Tibial artery (tissue), 4 donors: ENCODE results near the gene TSPAN9.

ENCODE experiments used
- DNase-seq, 2 donors: peaks; one replicate each; pipeline ENCODE4 v3.0.0-alpha.2; 2019
- H3K27ac ChIP-seq, 2 donors: fragments of 200-600 bp; sonication (generic) in 1 of 2; 1 replicate in 1 of 2; 2 replicates in 1 of 2; pipeline ENCODE4 v1.5.1; 2018 to 2019; ENCODE audit warnings: mild to moderate bottlenecking in 1 of 2
- H3K27me3 ChIP-seq, 2 donors: fragments of 200-600 bp; sonication (generic) in 1 of 2; one replicate each; pipeline versions ENCODE4 v1.5.1 to v1.6.0; 2016 to 2019
- H3K36me3 ChIP-seq, 3 donors: fragments of 200-600 bp; sonication (generic) in 2 of 3; one replicate each; pipeline ENCODE4 v1.5.1; 2016 to 2019; ENCODE audit warnings: mild to moderate bottlenecking in 2 of 3
- H3K4me1 ChIP-seq, 4 donors: fragments of 200-600 bp; sonication (generic) in 2 of 4; 1 replicate in 3 of 4; 2 replicates in 1 of 4; pipeline ENCODE4 v1.5.1; 2016 to 2019
- H3K4me3 ChIP-seq, 2 donors: fragments of 200-600 bp; sonication (generic) in 1 of 2; 1 replicate in 1 of 2; 2 replicates in 1 of 2; pipeline ENCODE4 v1.5.1; 2018 to 2019; ENCODE audit warnings: mild to moderate bottlenecking in 2 of 2
- H3K9me3 ChIP-seq, 3 donors: fragments of 200-600 bp; sonication (generic) in 1 of 3; one replicate each; pipeline ENCODE4 v1.5.1; 2016 to 2019
- CTCF ChIP-seq, 2 experiments: fragments of 200-600 bp in 1 of 2; fragments of 450-650 bp in 1 of 2; IDR thresholded peaks; one replicate each; pipeline ENCODE4 v1.5.1; 2017 to 2019; ENCODE audit warnings: antibody characterized with exemption in 2 of 2, mild to moderate bottlenecking in 1 of 2, moderate library complexity in 1 of 2
- intact Hi-C: fragments of 100-400 bp; cut with DNase I; formaldehyde crosslinking; loops from one replicate; pipeline ENCODE4 v1.15.0; 2023; ENCODE audit warnings: low total_unique reads

TSPAN9 gene

GRCh38 chr12:3204143-3204542 is 127.0 kb downstream of the TSPAN9 start:
- Histone ChIP-seq H3K9me3 (no peaks in the 10 kb centered on the region), H3K4me3 (no peak overlapping the region), H3K36me3 (no peaks in the 10 kb centered on the region), H3K27ac (no peak overlapping the region), H3K27me3 (no peaks in the 10 kb centered on the region), H3K4me1 (peaks cover 0 to 69% (median 59%) of the 10 kb centered on the region in 4 donors)
- TF ChIP-seq CTCF (IDR thresholded peaks at IDR 0.05), result no peak
- DNase-seq, result no peak
- intact Hi-C loops, result loop anchor here (5.0 kb wide), 2 partner anchors 58 to 132 kb away; no protein-coding TSS in a partner anchor

- no peaks in the 10 kb centered on the region for H3K27me3 ChIP-seq
- H3K9me3 ChIP-seq, result no peaks in the 10 kb centered on the region
- no peak overlapping the region for H3K4me3 ChIP-seq
- no peak overlapping the region for H3K27ac ChIP-seq
- peaks cover 0 to 61% (median 51%) of the 10 kb centered on the region in 4 donors for H3K4me1 ChIP-seq
- no peak for DNase-seq
- intact Hi-C loops, result loop anchor here (5.0 kb wide), 2 partner anchors 57 to 133 kb away; no protein-coding TSS in a partner anchor
- H3K36me3 ChIP-seq, result no peaks in the 10 kb centered on the region
- no peak for TF ChIP-seq CTCF (IDR thresholded peaks at IDR 0.05)
These were observed 127.8 kb downstream of the TSPAN9 start for GRCh38 chr12:3204730-3205531.

- no peak overlapping the region for H3K4me3 ChIP-seq
- no peak for DNase-seq
- intact Hi-C loops, result no loop called here
- H3K27ac ChIP-seq, result no peak overlapping the region
- no peaks in the 10 kb centered on the region for H3K36me3 ChIP-seq
- H3K4me1 ChIP-seq, result peaks cover 0 to 53% (median 44%) of the 10 kb centered on the region in 4 donors
- H3K9me3 ChIP-seq, result no peaks in the 10 kb centered on the region
- no peak for TF ChIP-seq CTCF (IDR thresholded peaks at IDR 0.05)
- H3K27me3 ChIP-seq, result no peaks in the 10 kb centered on the region
These were observed 128.8 kb downstream of the TSPAN9 start for GRCh38 chr12:3205742-3206519.

- no peak overlapping the region for H3K4me3 ChIP-seq
- no peaks in the 10 kb centered on the region for H3K27me3 ChIP-seq
- no peak overlapping the region for H3K27ac ChIP-seq
- H3K9me3 ChIP-seq, result no peaks in the 10 kb centered on the region
- intact Hi-C loops, result no loop called here
- H3K36me3 ChIP-seq, result no peaks in the 10 kb centered on the region
- H3K4me1 ChIP-seq, result peaks cover 0 to 46% (median 37%) of the 10 kb centered on the region in 4 donors
- DNase-seq, result no peak
- TF ChIP-seq CTCF (IDR thresholded peaks at IDR 0.05), result no peak
These were observed 129.4 kb downstream of the TSPAN9 start for GRCh38 chr12:3206536-3207072.

GRCh38 chr12:3207175-3207574 is 130.0 kb downstream of the TSPAN9 start:
- no peak overlapping the region for H3K27ac ChIP-seq

More at GRCh38 chr12:3207175-3207574, 130.0 kb downstream of the TSPAN9 start:
- Histone ChIP-seq H3K27me3 (no peaks in the 10 kb centered on the region), H3K4me3 (no peak overlapping the region), H3K9me3 (no peaks in the 10 kb centered on the region), H3K36me3 (no peaks in the 10 kb centered on the region), H3K4me1 (peaks cover 0 to 40% (median 32%) of the 10 kb centered on the region in 4 donors)
- TF ChIP-seq CTCF (IDR thresholded peaks at IDR 0.05), result no peak
- no peak for DNase-seq
- intact Hi-C loops, result no loop called here
